Stomach (tissue), 4 donors: ENCODE results near the gene GPATCH2.

Source experiments
- EP300 ChIP-seq: sonication (generic); formaldehyde crosslinking; IDR thresholded peaks from one replicate; pipeline ENCODE4 v1.6.1; 2017; ENCODE audit warnings: antibody characterized with exemption
- POLR2A ChIP-seq, 4 donors: fragments of 450-650 bp; IDR thresholded peaks; one replicate each; pipeline ENCODE4 v1.6.1; 2016; ENCODE audit warnings: antibody characterized with exemption in 4 of 4, control low read depth in 2 of 4, mild to moderate bottlenecking in 1 of 4, moderate library complexity in 1 of 4
- POLR2AphosphoS5 ChIP-seq, 3 donors: sonication (generic); formaldehyde crosslinking; IDR thresholded peaks; one replicate each; pipeline ENCODE4 v1.6.1; 2016; ENCODE audit warnings: antibody characterized with exemption in 3 of 3
- TF ChIP-seq, protein P1 (sequence below), 7 experiments: fragments of 450-650 bp in 4 of 7; fragments of 200-600 bp in 3 of 7; sonication (generic) in 3 of 7; IDR thresholded peaks; one replicate each; pipeline ENCODE4 v1.5.1; 2016 to 2019; ENCODE audit warnings: antibody characterized with exemption in 7 of 7, control low read depth in 2 of 7, mild to moderate bottlenecking in 1 of 7

- TF ChIP-seq, protein P1, sequence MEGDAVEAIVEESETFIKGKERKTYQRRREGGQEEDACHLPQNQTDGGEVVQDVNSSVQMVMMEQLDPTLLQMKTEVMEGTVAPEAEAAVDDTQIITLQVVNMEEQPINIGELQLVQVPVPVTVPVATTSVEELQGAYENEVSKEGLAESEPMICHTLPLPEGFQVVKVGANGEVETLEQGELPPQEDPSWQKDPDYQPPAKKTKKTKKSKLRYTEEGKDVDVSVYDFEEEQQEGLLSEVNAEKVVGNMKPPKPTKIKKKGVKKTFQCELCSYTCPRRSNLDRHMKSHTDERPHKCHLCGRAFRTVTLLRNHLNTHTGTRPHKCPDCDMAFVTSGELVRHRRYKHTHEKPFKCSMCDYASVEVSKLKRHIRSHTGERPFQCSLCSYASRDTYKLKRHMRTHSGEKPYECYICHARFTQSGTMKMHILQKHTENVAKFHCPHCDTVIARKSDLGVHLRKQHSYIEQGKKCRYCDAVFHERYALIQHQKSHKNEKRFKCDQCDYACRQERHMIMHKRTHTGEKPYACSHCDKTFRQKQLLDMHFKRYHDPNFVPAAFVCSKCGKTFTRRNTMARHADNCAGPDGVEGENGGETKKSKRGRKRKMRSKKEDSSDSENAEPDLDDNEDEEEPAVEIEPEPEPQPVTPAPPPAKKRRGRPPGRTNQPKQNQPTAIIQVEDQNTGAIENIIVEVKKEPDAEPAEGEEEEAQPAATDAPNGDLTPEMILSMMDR (IDR thresholded peaks at IDR 0.05) = no peak
- TF ChIP-seq POLR2AphosphoS5 (IDR thresholded peaks at IDR 0.05) = no peak
- TF ChIP-seq EP300 = no peak
- TF ChIP-seq POLR2A (IDR thresholded peaks at IDR 0.05) = no peak
These were observed 160.9 kb downstream of the GPATCH2 start for GRCh38 chr1:217469983-217470382.
